Measurements from ENCODE around the gene SLC1A2. TPM values are rescaled to one million over a fixed set of nuclear protein-coding genes. Genes with fewer than 3 reads are reported as not detected.

SLC1A2 gene
- total RNA-seq, 1 donor from 2014 or later, result 4.9 TPM

DNA sequence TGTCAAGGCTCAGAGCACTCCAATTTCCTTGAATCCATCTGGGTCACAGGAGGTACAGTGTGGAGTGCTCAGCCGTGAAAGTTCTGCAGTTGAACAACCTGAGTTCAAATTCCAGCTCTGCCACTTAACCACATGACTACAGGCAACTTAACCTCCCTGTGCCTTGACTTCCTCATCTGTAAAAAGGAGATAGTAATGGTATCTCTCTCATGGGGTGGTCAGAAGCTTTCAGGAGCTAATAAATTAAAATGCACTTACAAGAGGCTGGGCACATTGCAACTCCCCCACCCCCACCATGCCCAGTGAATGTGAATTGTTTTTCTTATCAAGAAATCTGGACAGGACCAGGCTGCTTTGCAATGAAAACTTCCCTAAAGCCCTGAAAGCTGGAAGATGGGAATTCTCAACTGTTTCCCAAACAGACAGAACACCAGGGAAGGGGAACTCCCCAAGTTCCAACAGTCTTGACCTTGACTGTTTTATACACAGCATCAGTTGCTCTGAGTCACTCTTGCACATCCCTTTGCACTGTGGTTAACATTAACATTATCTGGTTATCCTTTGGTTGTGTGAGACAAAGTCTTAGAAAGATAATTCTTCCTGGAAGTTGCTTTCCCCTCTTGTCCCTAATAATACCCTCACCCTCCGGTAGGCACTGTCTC lies 137.0 kb downstream of the SLC1A2 start:
- no peak overlapping the region for H3K27ac Mint-ChIP-seq
- Histone ChIP-seq H3K9me3 (ENCODE audit: low read depth) (no peaks in the 10 kb centered on the region), H3K4me3 (no peak overlapping the region), H3K4me2 (no peak overlapping the region), H3K27ac (no peak overlapping the region), H4K20me1 (ENCODE audit: low read depth) (no peaks in the 10 kb centered on the region), H3F3A (ENCODE audit: low read depth) (no peaks in the 10 kb centered on the region), H3K27me3 (no peaks in the 10 kb centered on the region), H3K36me3 (no peaks in the 10 kb centered on the region), H3K9ac (no peak overlapping the region), H3K4me1 (no peaks in the 10 kb centered on the region), H3K79me2 (ENCODE audit: low read depth) (no peaks in the 10 kb centered on the region), H2AFZ (replicated peaks) (no peak overlapping the region)
- no peak overlapping the region for H3K4me3 Mint-ChIP-seq
- H3K27me3 Mint-ChIP-seq (ENCODE audit: insufficient read depth, low read depth), result peaks cover 6% of the 10 kb centered on the region
- H3K4me1 Mint-ChIP-seq, result no peaks in the 10 kb centered on the region
- no peak for TF ChIP-seq EZH2phosphoT487 (IDR thresholded peaks at IDR 0.05)
- no peak for TF ChIP-seq EZH2 (IDR thresholded peaks at IDR 0.05)
- TF ChIP-seq, protein P1, sequence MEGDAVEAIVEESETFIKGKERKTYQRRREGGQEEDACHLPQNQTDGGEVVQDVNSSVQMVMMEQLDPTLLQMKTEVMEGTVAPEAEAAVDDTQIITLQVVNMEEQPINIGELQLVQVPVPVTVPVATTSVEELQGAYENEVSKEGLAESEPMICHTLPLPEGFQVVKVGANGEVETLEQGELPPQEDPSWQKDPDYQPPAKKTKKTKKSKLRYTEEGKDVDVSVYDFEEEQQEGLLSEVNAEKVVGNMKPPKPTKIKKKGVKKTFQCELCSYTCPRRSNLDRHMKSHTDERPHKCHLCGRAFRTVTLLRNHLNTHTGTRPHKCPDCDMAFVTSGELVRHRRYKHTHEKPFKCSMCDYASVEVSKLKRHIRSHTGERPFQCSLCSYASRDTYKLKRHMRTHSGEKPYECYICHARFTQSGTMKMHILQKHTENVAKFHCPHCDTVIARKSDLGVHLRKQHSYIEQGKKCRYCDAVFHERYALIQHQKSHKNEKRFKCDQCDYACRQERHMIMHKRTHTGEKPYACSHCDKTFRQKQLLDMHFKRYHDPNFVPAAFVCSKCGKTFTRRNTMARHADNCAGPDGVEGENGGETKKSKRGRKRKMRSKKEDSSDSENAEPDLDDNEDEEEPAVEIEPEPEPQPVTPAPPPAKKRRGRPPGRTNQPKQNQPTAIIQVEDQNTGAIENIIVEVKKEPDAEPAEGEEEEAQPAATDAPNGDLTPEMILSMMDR (IDR thresholded peaks at IDR 0.05), result no peak
- DNase-seq (ENCODE audit: low spot score), result no peak
- H3K9me3 Mint-ChIP-seq, result peaks cover 3% of the 10 kb centered on the region
- H3K36me3 Mint-ChIP-seq, result no peaks in the 10 kb centered on the region

DNA sequence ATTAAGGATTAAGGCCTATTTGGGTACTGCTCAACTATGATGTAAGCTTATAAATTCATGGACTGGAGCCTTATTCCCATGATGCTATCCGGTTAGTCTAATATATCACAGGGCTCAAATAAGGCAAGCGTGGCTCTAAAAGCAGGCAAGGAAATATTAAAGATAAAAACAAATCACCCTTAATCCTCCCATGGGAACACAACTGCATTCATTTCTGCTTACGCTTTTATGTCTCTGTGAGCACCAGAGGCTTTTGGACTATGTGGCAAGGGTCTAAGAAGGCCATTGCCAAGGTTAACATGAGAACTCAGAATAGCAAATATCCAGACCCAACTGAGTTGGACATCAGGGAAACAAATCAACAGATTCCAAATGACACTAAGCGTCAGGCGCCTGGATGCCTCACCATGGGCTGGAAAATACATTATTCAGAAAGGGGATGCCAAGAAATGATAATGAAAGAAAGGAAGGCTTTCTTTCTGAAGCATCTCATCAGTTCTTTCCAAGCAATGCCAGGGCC lies 138.1 kb downstream of the SLC1A2 start:
- H3K4me2 ChIP-seq, result no peak overlapping the region

DNA sequence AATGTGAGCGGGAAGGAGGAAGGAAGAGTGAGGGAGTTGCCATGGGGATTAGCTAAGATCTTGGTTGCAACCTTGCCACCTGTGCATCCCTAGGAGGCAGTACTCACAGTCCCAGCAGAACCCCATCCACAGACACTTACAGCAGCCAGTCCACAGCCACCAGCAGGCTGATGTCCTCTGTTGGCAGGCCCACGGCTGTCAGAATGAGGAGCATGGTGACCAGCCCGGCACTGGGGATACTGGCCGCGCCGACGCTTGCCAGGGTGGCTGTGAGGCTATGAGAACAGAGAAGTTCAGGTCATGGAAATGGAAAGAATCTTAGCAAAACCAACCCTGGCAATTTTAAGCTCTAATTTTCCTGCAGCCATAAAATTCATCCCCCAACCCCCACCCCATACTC lies 138.6 kb downstream of the SLC1A2 start:
- Mint-ChIP-seq H3K36me3 (no peaks in the 10 kb centered on the region), H3K4me3 (no peak overlapping the region), H3K27me3 (ENCODE audit: insufficient read depth, low read depth) (peaks cover 4% of the 10 kb centered on the region), H3K9me3 (peaks cover 3% of the 10 kb centered on the region), H3K27ac (no peak overlapping the region), H3K4me1 (no peaks in the 10 kb centered on the region)
- Histone ChIP-seq H3K4me1 (no peaks in the 10 kb centered on the region), H3K79me2 (ENCODE audit: low read depth) (no peaks in the 10 kb centered on the region), H3K27ac (no peak overlapping the region), H3F3A (ENCODE audit: low read depth) (no peaks in the 10 kb centered on the region), H3K4me3 (no peak overlapping the region), H2AFZ (replicated peaks) (no peak overlapping the region), H3K9ac (no peak overlapping the region), H3K9me3 (ENCODE audit: low read depth) (no peaks in the 10 kb centered on the region), H3K36me3 (no peaks in the 10 kb centered on the region), H4K20me1 (ENCODE audit: low read depth) (no peaks in the 10 kb centered on the region), H3K27me3 (no peaks in the 10 kb centered on the region), H3K4me2 (no peak overlapping the region)
- DNase-seq (ENCODE audit: low spot score), result no peak
- TF ChIP-seq EZH2 (IDR thresholded peaks at IDR 0.05) (no peak), EZH2phosphoT487 (IDR thresholded peaks at IDR 0.05) (no peak)
- TF ChIP-seq, protein P1 (IDR thresholded peaks at IDR 0.05), result no peak

More for the DNA sequence above, 138.1 kb downstream of the SLC1A2 start:
- Mint-ChIP-seq H3K9me3 (peaks cover 3% of the 10 kb centered on the region), H3K27me3 (ENCODE audit: insufficient read depth, low read depth) (peaks cover 4% of the 10 kb centered on the region), H3K4me3 (no peak overlapping the region), H3K36me3 (no peaks in the 10 kb centered on the region), H3K27ac (no peak overlapping the region), H3K4me1 (no peaks in the 10 kb centered on the region)
- no peaks in the 10 kb centered on the region for H3K4me1 ChIP-seq
- no peaks in the 10 kb centered on the region for H3K9me3 ChIP-seq (ENCODE audit: low read depth)
- no peak overlapping the region for H3K27ac ChIP-seq
- no peak overlapping the region for H2AFZ ChIP-seq (replicated peaks)
- H4K20me1 ChIP-seq (ENCODE audit: low read depth), result no peaks in the 10 kb centered on the region
- H3F3A ChIP-seq (ENCODE audit: low read depth), result no peaks in the 10 kb centered on the region
- no peak overlapping the region for H3K4me3 ChIP-seq
- TF ChIP-seq EZH2 (IDR thresholded peaks at IDR 0.05) (no peak), EZH2phosphoT487 (IDR thresholded peaks at IDR 0.05) (no peak)
- TF ChIP-seq, protein P1 (IDR thresholded peaks at IDR 0.05), result no peak
- H3K9ac ChIP-seq, result no peak overlapping the region
- no peak for DNase-seq (ENCODE audit: low spot score)
- H3K79me2 ChIP-seq (ENCODE audit: low read depth), result no peaks in the 10 kb centered on the region
- H3K36me3 ChIP-seq, result no peaks in the 10 kb centered on the region
- no peaks in the 10 kb centered on the region for H3K27me3 ChIP-seq

Data from neural progenitor cell (in vitro differentiated cells).